Right cardiac atrium (tissue), 5 donors: ENCODE measurements around the gene PAGE2. TPM values are rescaled to one million over a fixed set of nuclear protein-coding genes. Genes with fewer than 3 reads are reported as not detected.
"Not testable (repeated sequence)": the region's sequence is repeated elsewhere in the genome, so short reads cannot be mapped to it uniquely, and the experiment has no call there.

Source experiments
- ATAC-seq, 2 donors: fragments of 200-7000 bp; cut with Tn5 transposase; one replicate each; pipeline versions ENCODE4 v1.8.0 to v1.9.1; 2020; ENCODE audit warnings: moderate library complexity in 2 of 2, mild to moderate bottlenecking in 1 of 2
- DNase-seq, 3 donors: peaks; one replicate each; pipeline ENCODE4 v3.0.0-alpha.2; 2020
- H3K27ac ChIP-seq: one replicate; pipeline ENCODE4 v1.5.1; 2013; ENCODE audit warnings: mild to moderate bottlenecking, low read length, control low read depth, moderate library complexity
- H3K27me3 ChIP-seq: one replicate; pipeline ENCODE4 v1.6.1; 2013; ENCODE audit not compliant: control insufficient read depth, insufficient read depth
- H3K4me1 ChIP-seq: one replicate; pipeline ENCODE4 v1.6.1; 2013; ENCODE audit warnings: low read length; ENCODE audit not compliant: control insufficient read depth, insufficient read depth
- H3K4me3 ChIP-seq: one replicate; pipeline ENCODE4 v1.5.1; 2013; ENCODE audit warnings: low read length, control low read depth
- H3K9me3 ChIP-seq: one replicate; pipeline ENCODE4 v1.6.1; 2013; ENCODE audit warnings: low read length; ENCODE audit not compliant: control insufficient read depth
- WGBS: extraction: QIAGEN DNeasy Blood & Tissue Kit; methylation state at CpG from one replicate; pipeline ENCODE4 v1.1.7; 2013; 5-methylcytosine and 5-hydroxymethylcytosine counted together
- intact Hi-C, 4 donors: fragments of 100-400 bp; cut with DNase I; formaldehyde crosslinking; loops; one replicate each; pipeline versions ENCODE4 v1.11.0 to v1.14.0; 2022 to 2023
- polyA plus RNA-seq: library from polyadenylated mRNA; stranded (reverse); fragments of 200-250 nt; gene quantifications from one replicate; pipeline ENCODE4 v1.2.3, GENCODE V29; 2013
- total RNA-seq, 4 donors: library from RNA; stranded (reverse); fragmentation: NEBNext Ultra II Directional; extraction: Animal tissue kit (Norgen Biotek cat#: 25700); gene quantifications; one replicate each; pipeline ENCODE4 v1.2.1, GENCODE V29; 2021
- donor health status: healthy with polysubstance abuse.
- donor health status: DM: no; HTN: yes; CAD: no.
- donor health status: DM: no; HTN: no; CAD: no.
- donor health status: DM: no; HTN: yes; CAD: no; lungs with severe emphysema.
- donor health status: DM: yes; HTN: yes; CAD: no.

The PAGE2 gene
- total and polyA plus RNA-seq, 5 donors, result not detected

DNA sequence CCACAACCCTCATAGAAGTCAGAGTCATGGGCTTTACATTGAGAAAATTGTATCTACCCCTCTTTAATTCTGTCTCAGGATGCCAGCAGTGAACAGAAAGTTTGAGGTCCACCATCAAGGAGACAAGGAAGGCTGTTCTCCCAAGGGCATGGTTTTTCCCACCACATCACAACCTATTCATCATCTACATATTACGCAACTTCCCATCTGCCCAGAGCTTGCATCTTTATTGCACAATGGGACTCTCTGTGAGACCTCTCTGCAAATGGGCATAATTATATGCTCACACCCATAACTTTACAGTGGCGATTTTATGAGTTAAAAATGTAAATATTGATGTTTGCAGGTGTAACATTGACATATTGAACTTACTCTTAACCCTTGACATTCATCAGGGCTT lies 38.9 kb downstream of the PAGE2 start:
- intact Hi-C loops, result no loop called here
- DNase-seq (no peak), ATAC-seq (no peak)
- WGBS, result 64% methylated on average over 2 of the region's 2 CpGs
- no peaks in the 10 kb centered on the region for H3K27me3 ChIP-seq
- no peak overlapping the region for H3K27ac ChIP-seq
- no peaks in the 10 kb centered on the region for H3K4me1 ChIP-seq
- H3K4me3 ChIP-seq, result no peak overlapping the region
- no peaks in the 10 kb centered on the region for H3K9me3 ChIP-seq

DNA sequence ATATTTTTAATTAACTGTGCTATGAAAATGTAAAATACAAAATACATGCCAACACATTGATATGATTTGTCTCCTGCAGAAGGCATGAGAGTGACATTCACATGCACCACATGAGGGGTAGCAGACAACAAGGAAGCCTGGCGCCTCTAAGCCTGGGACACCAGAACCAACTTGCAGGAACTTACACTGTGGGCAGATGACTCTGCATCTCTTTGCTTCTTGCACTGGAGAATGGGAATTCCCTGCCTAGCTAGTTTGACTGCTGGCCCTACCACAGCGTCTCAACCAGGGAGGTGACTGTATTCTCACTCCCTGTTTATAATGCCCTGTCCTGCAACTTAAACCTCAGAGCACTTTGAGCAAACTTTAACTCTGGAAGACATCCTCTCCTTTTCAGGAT lies 40.5 kb downstream of the PAGE2 start:
- Histone ChIP-seq H3K27me3 (no peaks in the 10 kb centered on the region), H3K4me1 (no peaks in the 10 kb centered on the region), H3K4me3 (no peak overlapping the region), H3K9me3 (no peaks in the 10 kb centered on the region), H3K27ac (no peak overlapping the region)
- DNase-seq (no peak), ATAC-seq (no peak)
- 83% methylated on average over 2 of the region's 2 CpGs for WGBS
- intact Hi-C loops, result no loop called here

DNA sequence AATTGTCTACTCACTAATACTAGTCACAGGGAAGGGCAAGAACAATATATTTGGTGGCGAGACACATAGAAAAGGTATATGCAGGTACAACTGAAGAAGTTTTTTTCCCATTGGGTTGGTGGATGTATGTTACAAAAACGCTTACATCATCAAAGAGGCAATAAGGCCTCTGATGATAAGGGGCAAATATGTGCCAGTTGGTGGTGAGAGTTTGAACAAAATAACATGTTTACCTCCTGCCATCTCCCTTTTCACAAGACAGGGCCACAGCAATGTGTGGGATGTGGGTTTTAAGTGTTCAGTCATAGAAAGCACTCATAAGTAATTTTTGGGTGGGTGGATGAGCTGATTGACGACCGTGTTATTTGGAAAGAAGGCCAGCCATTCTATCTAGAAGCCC lies 41.7 kb downstream of the PAGE2 start:
- 89% methylated on average over 4 of the region's 4 CpGs for WGBS
- intact Hi-C loops, result loop anchor here in 1 of 4 donors (10.0 kb wide), 1 partner anchor 214 kb away; no protein-coding TSS in a partner anchor

DNA sequence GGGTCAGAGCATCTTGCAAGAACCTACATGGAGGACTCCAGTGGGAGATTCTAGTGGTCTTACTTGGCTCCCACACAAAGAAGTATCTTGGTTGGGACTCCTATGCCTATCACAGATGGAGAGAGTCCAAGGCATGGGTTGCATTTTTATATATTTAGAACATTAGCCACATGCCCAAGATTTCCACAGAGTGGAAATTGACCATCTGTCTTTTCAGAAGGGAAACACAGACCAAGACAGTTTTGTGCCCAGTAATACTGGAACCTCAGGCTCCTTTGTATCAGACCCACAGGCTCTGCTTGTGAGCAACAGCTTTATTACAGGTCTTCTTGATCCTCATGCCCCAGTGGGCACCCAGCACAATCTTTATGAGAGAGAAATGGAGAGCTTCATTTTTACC lies 43.6 kb downstream of the PAGE2 start:
- Histone ChIP-seq H3K27ac (no peak overlapping the region), H3K4me1 (no peaks in the 10 kb centered on the region), H3K9me3 (no peaks in the 10 kb centered on the region), H3K27me3 (no peaks in the 10 kb centered on the region), H3K4me3 (no peak overlapping the region)
- no peak for ATAC-seq
- intact Hi-C loops, result loop anchor here in 1 of 4 donors (10.0 kb wide), 1 partner anchor 212 kb away; no protein-coding TSS in a partner anchor
- DNase-seq, result no peak

More for the DNA sequence above, 41.7 kb downstream of the PAGE2 start:
- ATAC-seq, result no peak
- no peaks in the 10 kb centered on the region for H3K9me3 ChIP-seq
- H3K27ac ChIP-seq, result no peak overlapping the region
- DNase-seq, result no peak
- no peaks in the 10 kb centered on the region for H3K4me1 ChIP-seq
- H3K27me3 ChIP-seq, result no peaks in the 10 kb centered on the region
- no peak overlapping the region for H3K4me3 ChIP-seq

DNA sequence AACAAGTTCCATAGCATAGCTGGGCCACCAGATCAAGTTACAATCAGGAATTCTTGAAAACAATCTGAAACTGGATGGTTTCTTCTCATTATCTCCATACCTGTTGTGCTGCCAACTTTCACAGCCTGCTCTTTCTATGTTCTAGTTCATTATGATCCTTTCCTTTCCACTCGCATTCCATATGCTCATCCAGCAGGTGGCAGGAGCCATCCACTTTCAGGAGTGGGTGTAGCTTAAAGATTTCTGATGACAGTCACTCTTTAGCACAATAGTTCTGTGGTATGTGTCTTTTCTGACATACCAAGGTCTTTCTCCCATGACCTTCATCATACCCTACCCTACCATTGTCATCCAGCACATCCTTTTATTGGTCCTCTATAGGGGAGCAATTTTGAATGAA lies 46.4 kb downstream of the PAGE2 start:
- Histone ChIP-seq H3K4me3 (no peak overlapping the region), H3K4me1 (no peaks in the 10 kb centered on the region), H3K9me3 (no peaks in the 10 kb centered on the region), H3K27ac (no peak overlapping the region), H3K27me3 (no peaks in the 10 kb centered on the region)
- ATAC-seq (peak; percentile 71 to 82), DNase-seq (peak; percentile 23 to 62 (median 39))
- WGBS, result 0% methylated on average over 1 of the region's 1 CpG
- intact Hi-C loops, result loop anchor here in 1 of 4 donors (10.0 kb wide), 1 partner anchor 210 kb away; no protein-coding TSS in a partner anchor

DNA sequence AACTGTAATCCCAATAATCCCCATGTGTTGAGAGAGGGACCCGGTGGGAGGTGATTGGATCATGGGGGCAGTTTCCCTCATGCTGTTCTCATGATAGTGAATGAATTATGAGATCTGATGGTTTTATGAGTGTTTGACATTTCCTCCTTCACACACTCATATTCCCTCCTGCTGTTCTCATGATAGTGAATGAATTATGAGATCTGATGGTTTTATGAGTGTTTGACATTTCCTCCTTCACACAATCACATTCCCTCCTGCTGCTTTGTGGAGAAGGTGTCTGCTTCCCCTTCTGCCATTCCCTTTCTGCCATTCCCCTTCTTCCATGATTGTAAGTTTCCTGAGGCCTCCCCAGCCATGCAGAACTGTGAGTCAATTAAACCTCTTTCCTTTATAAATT lies 52.0 kb downstream of the PAGE2 start:
- ATAC-seq, H3K4me3 ChIP-seq, intact Hi-C loops, DNase-seq, H3K4me1 ChIP-seq, H3K27ac ChIP-seq, H3K27me3 ChIP-seq, H3K9me3 ChIP-seq: not testable (repeated sequence)
- WGBS, result 90% methylated on average over 1 of the region's 1 CpG

Other genes starting within 250 kb of the PAGE2 start
- gene TRO, start 168.2 kb upstream of the PAGE2 start, total RNA-seq, result 10 to 100 TPM in 1 of 4 donors, 1 to 10 TPM in 3; 6.1 to 13.6 (median 8.0) TPM
- gene TRO, start 168.2 kb upstream of the PAGE2 start, polyA plus RNA-seq, result 4.8 TPM
- under 1 TPM in 1 of 4 donors, not detected in 3; 0.67 TPM for gene PFKFB1, start 94.8 kb upstream of the PAGE2 start, total RNA-seq
- 0.41 TPM for gene PFKFB1, start 94.8 kb upstream of the PAGE2 start, polyA plus RNA-seq
- gene APEX2, start 88.7 kb upstream of the PAGE2 start, total RNA-seq, result 10 to 100 TPM in 1 of 4 donors, 1 to 10 TPM in 3; 7.6 to 10.7 (median 8.1) TPM
- gene APEX2, start 88.7 kb upstream of the PAGE2 start, polyA plus RNA-seq, result 6.8 TPM
- gene ALAS2, start 58.0 kb upstream of the PAGE2 start, total RNA-seq, result under 1 TPM in 3 of 4 donors, not detected in 1; 0.45 to 0.59 (median 0.46) TPM
- not detected for gene ALAS2, start 58.0 kb upstream of the PAGE2 start, polyA plus RNA-seq
- not detected for gene PAGE2B, start 14.0 kb upstream of the PAGE2 start, total RNA-seq
- not detected for gene PAGE2B, start 14.0 kb upstream of the PAGE2 start, polyA plus RNA-seq
- not detected for gene PAGE5, start 131.3 kb downstream of the PAGE2 start, total RNA-seq
- gene PAGE5, start 131.3 kb downstream of the PAGE2 start, polyA plus RNA-seq, result not detected
- gene PAGE3, start 175.9 kb downstream of the PAGE2 start, total RNA-seq, result not detected
- not detected for gene PAGE3, start 175.9 kb downstream of the PAGE2 start, polyA plus RNA-seq